SK-N-SH (cell line): ENCODE results near the gene PRELP.

Experiments
- ELF1 ChIP-seq: IDR thresholded peaks from 2 replicates; pipeline ENCODE4 v1.4.0; 2012
- EP300 ChIP-seq, 2 experiments: IDR thresholded peaks; 2 replicates each; pipeline versions ENCODE4 v1.4.0 to v1.6.1; 2012; ENCODE audit warnings: borderline replicate concordance in 1 of 2, low read depth in 1 of 2, low read length in 1 of 2
- FOXM1 ChIP-seq: IDR thresholded peaks from 2 replicates; pipeline ENCODE4 v1.4.0; 2012; ENCODE audit warnings: low read depth, mild to moderate bottlenecking
- GABPA ChIP-seq: IDR thresholded peaks from 2 replicates; pipeline ENCODE4 v1.4.0; 2012; ENCODE audit warnings: low read depth, mild to moderate bottlenecking
- NFIC ChIP-seq: IDR thresholded peaks from 2 replicates; pipeline ENCODE4 v1.4.0; 2012; ENCODE audit warnings: borderline replicate concordance
- POLR2AphosphoS5 ChIP-seq: IDR thresholded peaks from 2 replicates; pipeline ENCODE4 v1.6.1; 2012; ENCODE audit warnings: low read depth, low read length
- RAD21 ChIP-seq: IDR thresholded peaks from 2 replicates; pipeline ENCODE4 v1.6.1; 2012; ENCODE audit warnings: mild to moderate bottlenecking, low read length
- RFX5 ChIP-seq: IDR thresholded peaks from 2 replicates; pipeline ENCODE4 v1.6.1; 2012; ENCODE audit warnings: mild to moderate bottlenecking, improper control_type of control experiment, low read length
- SMC3 ChIP-seq: IDR thresholded peaks from 2 replicates; pipeline ENCODE4 v1.6.1; 2012; ENCODE audit warnings: low read depth, low read length, improper control_type of control experiment
- TF ChIP-seq, protein P1 (sequence below): fragments of 200-600 bp; sonication (generic); IDR thresholded peaks from 2 replicates; pipeline ENCODE4 v1.6.1; 2017; ENCODE audit warnings: antibody characterized with exemption, mild to moderate bottlenecking, moderate library complexity
- TF ChIP-seq, protein P2 (sequence below): IDR thresholded peaks from 2 replicates; pipeline ENCODE4 v1.4.0; 2012; ENCODE audit warnings: low read depth, borderline replicate concordance
- TF ChIP-seq, protein P3 (sequence below): fragments of 150-350 bp; IDR thresholded peaks from 2 replicates; pipeline ENCODE4 v1.6.1; 2017; ENCODE audit warnings: antibody characterized with exemption, low read length, low read depth, borderline replicate concordance
- TF ChIP-seq, protein P4 (sequence below): IDR thresholded peaks from 2 replicates; pipeline ENCODE4 v1.4.0; 2012; ENCODE audit warnings: low read depth, borderline replicate concordance

DNA sequence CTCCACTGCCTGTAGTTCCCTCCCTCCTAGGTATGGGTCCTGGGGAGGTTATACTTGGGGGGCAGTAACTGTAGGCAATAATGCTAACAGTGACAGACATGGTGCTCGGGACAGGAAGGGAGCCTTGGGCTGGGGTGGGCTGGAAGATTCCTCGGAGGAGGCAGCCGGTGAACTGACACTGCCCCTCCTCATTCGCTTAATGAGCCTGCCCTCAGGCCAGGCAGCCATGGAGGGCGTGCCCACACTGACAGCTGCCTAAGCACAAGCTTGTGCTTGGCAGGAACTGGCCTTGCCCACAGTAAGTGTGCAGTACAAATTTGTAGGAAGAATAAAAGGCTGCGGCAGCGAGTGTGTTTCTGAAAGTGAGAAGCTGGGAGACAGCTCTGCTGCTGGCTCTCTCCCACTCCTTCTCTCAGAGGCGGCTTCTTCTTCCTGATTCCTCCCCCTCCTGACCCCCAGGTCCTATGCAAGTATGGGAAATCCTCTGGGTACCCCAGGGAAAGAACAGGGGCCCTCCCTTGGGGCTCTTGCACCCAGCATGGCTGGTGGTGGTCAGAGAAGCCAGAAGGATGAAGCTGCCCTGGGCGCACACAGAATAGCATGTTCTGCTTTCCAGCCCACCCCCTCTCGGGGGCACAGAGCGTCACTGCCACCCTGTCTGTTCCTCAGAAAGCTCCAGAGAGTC lies 42.0 kb downstream of the PRELP start:
- TF ChIP-seq, protein P1, sequence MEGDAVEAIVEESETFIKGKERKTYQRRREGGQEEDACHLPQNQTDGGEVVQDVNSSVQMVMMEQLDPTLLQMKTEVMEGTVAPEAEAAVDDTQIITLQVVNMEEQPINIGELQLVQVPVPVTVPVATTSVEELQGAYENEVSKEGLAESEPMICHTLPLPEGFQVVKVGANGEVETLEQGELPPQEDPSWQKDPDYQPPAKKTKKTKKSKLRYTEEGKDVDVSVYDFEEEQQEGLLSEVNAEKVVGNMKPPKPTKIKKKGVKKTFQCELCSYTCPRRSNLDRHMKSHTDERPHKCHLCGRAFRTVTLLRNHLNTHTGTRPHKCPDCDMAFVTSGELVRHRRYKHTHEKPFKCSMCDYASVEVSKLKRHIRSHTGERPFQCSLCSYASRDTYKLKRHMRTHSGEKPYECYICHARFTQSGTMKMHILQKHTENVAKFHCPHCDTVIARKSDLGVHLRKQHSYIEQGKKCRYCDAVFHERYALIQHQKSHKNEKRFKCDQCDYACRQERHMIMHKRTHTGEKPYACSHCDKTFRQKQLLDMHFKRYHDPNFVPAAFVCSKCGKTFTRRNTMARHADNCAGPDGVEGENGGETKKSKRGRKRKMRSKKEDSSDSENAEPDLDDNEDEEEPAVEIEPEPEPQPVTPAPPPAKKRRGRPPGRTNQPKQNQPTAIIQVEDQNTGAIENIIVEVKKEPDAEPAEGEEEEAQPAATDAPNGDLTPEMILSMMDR, result no peak
- TF ChIP-seq SMC3 (no peak), ELF1 (no peak), FOXM1 (no peak), NFIC (no peak), EP300 (IDR thresholded peaks at IDR 0.05; ENCODE audit: borderline replicate concordance in 1 of 2, low read depth in 1 of 2, low read length in 1 of 2) (no peak), RFX5 (no peak), RAD21 (no peak), POLR2AphosphoS5 (no peak), GABPA (no peak)
- TF ChIP-seq, protein P2, sequence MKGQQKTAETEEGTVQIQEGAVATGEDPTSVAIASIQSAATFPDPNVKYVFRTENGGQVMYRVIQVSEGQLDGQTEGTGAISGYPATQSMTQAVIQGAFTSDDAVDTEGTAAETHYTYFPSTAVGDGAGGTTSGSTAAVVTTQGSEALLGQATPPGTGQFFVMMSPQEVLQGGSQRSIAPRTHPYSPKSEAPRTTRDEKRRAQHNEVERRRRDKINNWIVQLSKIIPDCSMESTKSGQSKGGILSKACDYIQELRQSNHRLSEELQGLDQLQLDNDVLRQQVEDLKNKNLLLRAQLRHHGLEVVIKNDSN, result no peak
- TF ChIP-seq, protein P3, sequence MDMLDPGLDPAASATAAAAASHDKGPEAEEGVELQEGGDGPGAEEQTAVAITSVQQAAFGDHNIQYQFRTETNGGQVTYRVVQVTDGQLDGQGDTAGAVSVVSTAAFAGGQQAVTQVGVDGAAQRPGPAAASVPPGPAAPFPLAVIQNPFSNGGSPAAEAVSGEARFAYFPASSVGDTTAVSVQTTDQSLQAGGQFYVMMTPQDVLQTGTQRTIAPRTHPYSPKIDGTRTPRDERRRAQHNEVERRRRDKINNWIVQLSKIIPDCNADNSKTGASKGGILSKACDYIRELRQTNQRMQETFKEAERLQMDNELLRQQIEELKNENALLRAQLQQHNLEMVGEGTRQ, result no peak
- TF ChIP-seq, protein P4, sequence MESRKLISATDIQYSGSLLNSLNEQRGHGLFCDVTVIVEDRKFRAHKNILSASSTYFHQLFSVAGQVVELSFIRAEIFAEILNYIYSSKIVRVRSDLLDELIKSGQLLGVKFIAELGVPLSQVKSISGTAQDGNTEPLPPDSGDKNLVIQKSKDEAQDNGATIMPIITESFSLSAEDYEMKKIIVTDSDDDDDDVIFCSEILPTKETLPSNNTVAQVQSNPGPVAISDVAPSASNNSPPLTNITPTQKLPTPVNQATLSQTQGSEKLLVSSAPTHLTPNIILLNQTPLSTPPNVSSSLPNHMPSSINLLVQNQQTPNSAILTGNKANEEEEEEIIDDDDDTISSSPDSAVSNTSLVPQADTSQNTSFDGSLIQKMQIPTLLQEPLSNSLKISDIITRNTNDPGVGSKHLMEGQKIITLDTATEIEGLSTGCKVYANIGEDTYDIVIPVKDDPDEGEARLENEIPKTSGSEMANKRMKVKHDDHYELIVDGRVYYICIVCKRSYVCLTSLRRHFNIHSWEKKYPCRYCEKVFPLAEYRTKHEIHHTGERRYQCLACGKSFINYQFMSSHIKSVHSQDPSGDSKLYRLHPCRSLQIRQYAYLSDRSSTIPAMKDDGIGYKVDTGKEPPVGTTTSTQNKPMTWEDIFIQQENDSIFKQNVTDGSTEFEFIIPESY, result no peak
